Smooth muscle cell (in vitro differentiated cells): ENCODE results near the gene SURF1. TPM values are rescaled to one million over a fixed set of nuclear protein-coding genes. Genes with fewer than 3 reads are reported as not detected.

Source experiments
- DNase-seq: peaks from one replicate; lab custom pipeline; 2025; ENCODE audit not compliant: unreplicated experiment; lab: John Stamatoyannopoulos, UW
- H2AFZ ChIP-seq: fragments of 200-600 bp; sonication (generic); 2 replicates; pipeline ENCODE4 v1.6.0; 2016; ENCODE audit warnings: antibody characterized with exemption, low read depth, mild to moderate bottlenecking
- H3F3A ChIP-seq: fragments of 200-600 bp; sonication (generic); 2 replicates; pipeline ENCODE4 v1.6.0; 2017; ENCODE audit warnings: antibody characterized with exemption, low read depth
- H3K27ac ChIP-seq: fragments of 200-600 bp; sonication (generic); 2 replicates; pipeline ENCODE4 v1.5.1; 2016; ENCODE audit warnings: low read depth, mild to moderate bottlenecking
- H3K27me3 ChIP-seq: fragments of 200-600 bp; sonication (generic); 2 replicates; pipeline ENCODE4 v1.6.1; 2016; ENCODE audit warnings: low read depth, mild to moderate bottlenecking
- H3K36me3 ChIP-seq: fragments of 200-600 bp; sonication (generic); 2 replicates; pipeline ENCODE4 v1.5.1; 2016; ENCODE audit warnings: low read depth
- H3K4me1 ChIP-seq: fragments of 200-600 bp; sonication (generic); 2 replicates; pipeline ENCODE4 v1.5.1; 2016; ENCODE audit warnings: low read depth
- H3K4me2 ChIP-seq: fragments of 200-600 bp; sonication (generic); 2 replicates; pipeline ENCODE4 v1.6.0; 2016; ENCODE audit warnings: mild to moderate bottlenecking
- H3K4me3 ChIP-seq: fragments of 200-600 bp; sonication (generic); 2 replicates; pipeline ENCODE4 v1.5.1; 2016; ENCODE audit warnings: mild to moderate bottlenecking
- H3K79me2 ChIP-seq: fragments of 200-600 bp; sonication (generic); 2 replicates; pipeline ENCODE4 v1.6.0; 2016; ENCODE audit warnings: low read depth, mild to moderate bottlenecking
- H3K9ac ChIP-seq: fragments of 200-600 bp; sonication (generic); 2 replicates; pipeline ENCODE4 v1.6.0; 2016; ENCODE audit warnings: low read depth
- H3K9me3 ChIP-seq: fragments of 200-600 bp; sonication (generic); replicated peaks from 2 replicates; pipeline ENCODE4 v1.5.1; 2016; ENCODE audit warnings: low read depth
- H4K20me1 ChIP-seq: fragments of 200-600 bp; sonication (generic); 2 replicates; pipeline ENCODE4 v1.6.0; 2016; ENCODE audit warnings: low read depth
- WGBS: methylation state at CpG from one replicate; pipeline ENCODE4 v1.1.7; 2016; ENCODE audit warnings: low lambda C conversion rate; 5-methylcytosine and 5-hydroxymethylcytosine counted together
- polyA plus RNA-seq: library from polyadenylated mRNA; unstranded; fragments of >200 nt; fragmentation: Nextera tagmentation; extraction: Ambion mirVana; gene quantifications from 2 replicates; pipeline ENCODE4 v1.2.1, GENCODE V29; 2016
- total RNA-seq: library from RNA; depleted of rRNA; stranded (reverse); fragments of >200 nt; gene quantifications from 2 replicates; pipeline ENCODE4 v1.2.3, GENCODE V29; 2014
- TF ChIP-seq, protein P1 (sequence below): fragments of 200-600 bp; sonication (generic); IDR thresholded peaks from 2 replicates; pipeline ENCODE4 v1.5.1; 2017; ENCODE audit warnings: borderline replicate concordance, mild to moderate bottlenecking, antibody characterized with exemption; ENCODE audit not compliant: insufficient read depth, poor library complexity, severe bottlenecking

Gene SURF1
- total and polyA plus RNA-seq, 2 experiments from 2014 or later = 33.5 to 60.7 TPM

DNA sequence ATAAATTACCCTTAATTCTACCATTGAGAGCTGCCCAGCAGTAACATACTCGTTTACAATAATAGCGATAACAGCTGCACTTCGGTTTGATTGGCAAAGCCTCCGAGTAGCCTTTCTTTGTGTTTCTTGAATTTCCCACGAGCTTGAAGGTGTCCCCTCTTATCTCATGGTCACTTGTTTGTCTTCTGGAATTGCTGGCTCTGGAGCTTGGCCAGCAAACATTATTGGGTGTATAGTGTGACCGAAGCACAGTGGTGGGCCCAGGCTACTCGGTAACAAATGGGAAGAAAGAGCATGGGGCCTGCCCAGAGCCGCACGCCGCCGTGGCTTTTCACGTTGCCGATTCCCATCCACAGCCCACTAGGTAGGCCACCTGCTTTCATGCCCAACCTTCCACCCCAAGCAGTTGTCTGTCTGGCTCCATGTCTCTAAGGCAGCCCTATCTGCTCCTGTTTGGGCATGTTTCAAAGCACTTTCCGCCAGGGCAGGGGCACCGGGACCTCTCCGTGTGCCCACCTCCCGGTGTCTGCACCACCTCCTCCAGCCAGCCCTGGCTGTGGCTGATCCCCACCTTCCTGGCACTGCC, 28.5 kb upstream of the SURF1 start:
- Histone ChIP-seq H3K9me3 (no peaks in the 10 kb centered on the region), H4K20me1 (no peaks in the 10 kb centered on the region), H3K27ac (no peak overlapping the region), H3K27me3 (no peaks in the 10 kb centered on the region), H3K79me2 (no peaks in the 10 kb centered on the region), H3K4me2 (no peak overlapping the region), H3K9ac (no peak overlapping the region), H3F3A (no peaks in the 10 kb centered on the region), H3K36me3 (no peaks in the 10 kb centered on the region), H3K4me1 (no peaks in the 10 kb centered on the region), H2AFZ (no peak overlapping the region), H3K4me3 (no peak overlapping the region)
- WGBS = 92% methylated on average over 17 of the region's 17 CpGs
- DNase-seq = no peak
- TF ChIP-seq, protein P1, sequence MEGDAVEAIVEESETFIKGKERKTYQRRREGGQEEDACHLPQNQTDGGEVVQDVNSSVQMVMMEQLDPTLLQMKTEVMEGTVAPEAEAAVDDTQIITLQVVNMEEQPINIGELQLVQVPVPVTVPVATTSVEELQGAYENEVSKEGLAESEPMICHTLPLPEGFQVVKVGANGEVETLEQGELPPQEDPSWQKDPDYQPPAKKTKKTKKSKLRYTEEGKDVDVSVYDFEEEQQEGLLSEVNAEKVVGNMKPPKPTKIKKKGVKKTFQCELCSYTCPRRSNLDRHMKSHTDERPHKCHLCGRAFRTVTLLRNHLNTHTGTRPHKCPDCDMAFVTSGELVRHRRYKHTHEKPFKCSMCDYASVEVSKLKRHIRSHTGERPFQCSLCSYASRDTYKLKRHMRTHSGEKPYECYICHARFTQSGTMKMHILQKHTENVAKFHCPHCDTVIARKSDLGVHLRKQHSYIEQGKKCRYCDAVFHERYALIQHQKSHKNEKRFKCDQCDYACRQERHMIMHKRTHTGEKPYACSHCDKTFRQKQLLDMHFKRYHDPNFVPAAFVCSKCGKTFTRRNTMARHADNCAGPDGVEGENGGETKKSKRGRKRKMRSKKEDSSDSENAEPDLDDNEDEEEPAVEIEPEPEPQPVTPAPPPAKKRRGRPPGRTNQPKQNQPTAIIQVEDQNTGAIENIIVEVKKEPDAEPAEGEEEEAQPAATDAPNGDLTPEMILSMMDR = no peak

DNA sequence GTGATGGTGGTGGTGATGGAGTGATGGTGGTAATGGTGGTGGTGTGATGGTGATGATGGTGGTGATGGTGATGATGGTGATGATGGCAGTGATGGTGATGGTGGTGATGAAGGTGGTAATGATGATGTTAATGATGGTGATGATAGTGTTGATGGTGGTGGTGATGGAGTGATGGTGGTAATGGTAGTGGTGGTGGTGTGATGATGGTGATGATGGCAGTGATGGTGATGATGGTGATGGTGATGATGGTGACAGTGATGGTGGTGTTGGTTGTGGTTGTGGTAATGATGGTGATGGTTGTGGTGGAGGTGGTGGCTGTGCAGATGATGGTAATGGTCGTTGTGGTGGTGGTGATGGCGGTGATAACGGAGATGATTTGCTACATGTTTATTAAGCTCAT, 27.2 kb upstream of the SURF1 start:
- no peak for DNase-seq
- Histone ChIP-seq H3K4me1 (no peaks in the 10 kb centered on the region), H3K27me3 (no peaks in the 10 kb centered on the region), H3K4me3 (no peak overlapping the region), H3K79me2 (no peaks in the 10 kb centered on the region), H3K9ac (no peak overlapping the region), H3K27ac (no peak overlapping the region), H3K4me2 (no peak overlapping the region), H3K36me3 (no peaks in the 10 kb centered on the region), H3F3A (no peaks in the 10 kb centered on the region), H3K9me3 (no peaks in the 10 kb centered on the region), H4K20me1 (no peaks in the 10 kb centered on the region), H2AFZ (no peak overlapping the region)
- TF ChIP-seq, protein P1 = no peak
- 94% methylated on average over 3 of the region's 3 CpGs for WGBS

DNA sequence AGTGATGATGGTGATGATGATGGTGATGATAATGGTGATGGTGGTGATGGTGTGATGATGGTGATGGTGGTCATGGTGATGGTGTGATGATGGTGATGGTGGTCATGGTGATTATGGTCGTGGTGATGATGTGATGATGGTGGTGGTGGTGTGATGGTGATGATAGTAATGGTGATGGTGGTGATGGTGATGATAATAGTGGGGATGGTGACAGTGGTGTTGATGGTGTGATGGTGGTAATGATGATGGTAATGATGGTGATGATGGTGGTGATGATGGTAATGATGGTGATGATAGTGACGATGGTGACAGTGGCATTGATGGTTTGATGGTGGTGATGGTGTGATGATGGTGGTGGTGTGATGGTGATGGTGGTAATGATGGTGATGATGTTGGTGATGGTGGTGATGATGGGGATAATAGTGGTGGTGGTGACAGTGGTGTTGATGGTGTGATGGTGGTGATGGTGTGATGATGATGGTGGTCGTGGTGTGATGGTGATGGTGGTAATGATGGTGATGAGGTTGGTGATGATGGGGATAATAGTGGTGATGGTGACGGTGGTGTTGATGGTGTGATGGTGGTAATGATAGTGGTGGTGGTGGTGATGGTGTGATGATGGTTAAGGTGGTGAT, 26.3 kb upstream of the SURF1 start:
- H3K27me3 ChIP-seq = no peaks in the 10 kb centered on the region
- no peaks in the 10 kb centered on the region for H4K20me1 ChIP-seq
- WGBS = 91% methylated on average over 4 of the region's 4 CpGs
- no peak overlapping the region for H3K9ac ChIP-seq
- H3K4me2 ChIP-seq = no peak overlapping the region
- H3K79me2 ChIP-seq = no peaks in the 10 kb centered on the region
- H3K4me1 ChIP-seq = no peaks in the 10 kb centered on the region
- H3K36me3 ChIP-seq = no peaks in the 10 kb centered on the region
- TF ChIP-seq, protein P1 = no peak
- H3K9me3 ChIP-seq = no peaks in the 10 kb centered on the region
- H3K27ac ChIP-seq = no peak overlapping the region
- no peaks in the 10 kb centered on the region for H3F3A ChIP-seq
- H3K4me3 ChIP-seq = no peak overlapping the region
- H2AFZ ChIP-seq = no peak overlapping the region
- DNase-seq = no peak

DNA sequence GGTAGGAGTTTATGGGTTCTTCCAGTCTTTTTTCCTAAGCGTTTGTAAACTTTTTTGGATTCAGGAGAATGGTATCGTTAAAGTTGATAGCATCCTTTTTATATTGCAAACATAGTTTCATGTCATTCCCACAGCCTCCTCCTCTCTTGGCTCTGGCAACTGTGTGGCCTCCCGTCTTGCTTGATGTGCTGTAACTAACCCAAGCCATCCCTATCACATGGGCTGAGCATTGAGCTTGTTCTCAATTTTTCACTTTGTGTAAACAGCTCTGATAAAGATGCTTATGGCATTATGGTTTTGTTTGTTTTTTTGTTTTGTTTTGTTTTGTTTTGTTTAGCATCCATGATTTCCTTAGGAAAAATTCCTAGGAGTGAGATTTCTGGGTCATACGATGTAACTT, 24.4 kb upstream of the SURF1 start:
- H3K79me2 ChIP-seq = peaks cover 1% of the 10 kb centered on the region
- WGBS = 89% methylated on average over 4 of the region's 4 CpGs
- no peak overlapping the region for H3K4me2 ChIP-seq
- no peak overlapping the region for H3K9ac ChIP-seq
- no peaks in the 10 kb centered on the region for H3K27me3 ChIP-seq
- no peak overlapping the region for H3K4me3 ChIP-seq
- no peak overlapping the region for H3K27ac ChIP-seq
- H3F3A ChIP-seq = peaks cover 9% of the 10 kb centered on the region
- H3K36me3 ChIP-seq = no peaks in the 10 kb centered on the region
- H3K9me3 ChIP-seq = no peaks in the 10 kb centered on the region
- DNase-seq = no peak
- H3K4me1 ChIP-seq = peaks cover 8% of the 10 kb centered on the region
- TF ChIP-seq, protein P1 = no peak
- H4K20me1 ChIP-seq = no peaks in the 10 kb centered on the region
- H2AFZ ChIP-seq = no peak overlapping the region
